ENCODE results near the gene TRPC5OS.

Gene TRPC5OS

GRCh38 chrX:111914398-111915090 is 38.6 kb downstream of the TRPC5OS start:
- FAIRE-seq, result no peak

- no peak for FAIRE-seq
Observed at GRCh38 chrX:111917591-111917990, 41.6 kb downstream of the TRPC5OS start.

GRCh38 chrX:111928456-111928855 is 52.5 kb downstream of the TRPC5OS start:
- FAIRE-seq, result no peak

All from TTC549 (cell line).